ENCODE measurements around the gene WHAMM.
A peak's percentile ranks its signal among the peaks of the same experiment; 100 is the strongest.
"Not testable (repeated sequence)": the region's sequence is repeated elsewhere in the genome, so short reads cannot be mapped to it uniquely, and the experiment has no call there.

WHAMM gene

DNA sequence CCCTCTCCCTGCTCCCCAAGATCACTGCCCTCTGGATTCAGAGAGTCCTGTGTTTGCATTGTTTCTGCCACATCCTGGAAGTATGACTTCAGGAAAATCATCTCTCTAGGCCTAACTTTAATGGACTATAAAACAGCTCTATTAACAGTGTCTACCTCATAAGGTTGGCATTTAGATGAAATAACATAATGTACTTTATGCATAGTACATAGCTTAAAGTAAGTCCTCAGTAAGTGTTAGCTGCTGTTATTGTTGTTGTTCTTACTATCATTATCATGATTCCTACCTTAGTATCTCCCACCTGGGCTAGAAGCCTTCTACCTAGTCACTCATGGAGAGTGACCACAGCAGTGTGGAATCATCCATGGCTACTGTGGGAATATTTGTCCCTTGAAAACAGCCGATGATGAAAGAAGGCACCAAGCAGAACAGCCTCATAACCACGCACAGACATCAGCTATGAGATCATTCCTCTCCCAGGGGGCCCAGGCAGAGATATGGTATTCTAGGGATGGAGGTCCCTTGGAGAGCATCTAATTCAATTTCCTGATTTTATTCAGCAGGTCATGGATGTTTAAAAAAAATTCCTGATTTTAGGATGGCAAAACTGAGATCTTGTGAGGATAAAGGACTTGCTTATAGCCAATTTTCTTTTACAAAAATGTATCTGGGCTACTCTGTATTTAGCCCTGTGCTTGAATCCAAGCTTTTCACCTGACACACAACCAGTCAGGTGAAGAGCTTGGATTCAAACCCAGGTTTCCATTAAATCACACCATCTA lies 5.4 kb upstream of the WHAMM start:
- DNase-seq, result no peak

GRCh38 chr15:82804575-82804949 lies 4.9 kb upstream of the WHAMM start:
- DNase-seq, result no peak

DNA sequence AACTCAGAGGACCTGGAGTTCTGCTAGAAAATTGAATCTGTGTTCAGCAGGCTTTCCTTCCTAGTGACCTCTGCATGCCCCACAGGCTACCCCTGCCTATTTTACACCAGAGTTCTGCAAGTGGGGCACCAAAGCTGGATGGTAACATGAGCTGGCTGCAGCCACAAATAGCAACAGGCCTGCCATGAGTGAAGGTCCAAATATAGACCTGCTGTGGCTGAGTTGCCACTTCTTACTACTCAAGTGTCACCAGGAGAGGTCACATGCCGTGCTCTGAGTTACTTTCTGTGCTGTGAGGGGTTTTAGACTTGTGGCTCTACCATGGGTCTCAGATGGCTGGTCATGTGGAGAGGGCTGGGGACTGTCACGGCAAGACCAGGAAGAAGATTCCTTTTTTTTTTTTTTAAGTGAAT lies 3.4 kb upstream of the WHAMM start, which contains the start of gene FSD2:
Gene FSD2 (minus strand): TSS at position 76 of the 413 bp plus-strand sequence. CDS start 18,679 bp downstream, outside the sequence.
- DNase-seq, result peak in 1 of 2 donors; percentile 38

- DNase-seq, result no peak
These were observed 1.4 kb upstream of the WHAMM start for GRCh38 chr15:82807920-82808633.

- no peak for DNase-seq
These were observed 790 bp upstream of the WHAMM start for GRCh38 chr15:82808634-82809041.

DNA sequence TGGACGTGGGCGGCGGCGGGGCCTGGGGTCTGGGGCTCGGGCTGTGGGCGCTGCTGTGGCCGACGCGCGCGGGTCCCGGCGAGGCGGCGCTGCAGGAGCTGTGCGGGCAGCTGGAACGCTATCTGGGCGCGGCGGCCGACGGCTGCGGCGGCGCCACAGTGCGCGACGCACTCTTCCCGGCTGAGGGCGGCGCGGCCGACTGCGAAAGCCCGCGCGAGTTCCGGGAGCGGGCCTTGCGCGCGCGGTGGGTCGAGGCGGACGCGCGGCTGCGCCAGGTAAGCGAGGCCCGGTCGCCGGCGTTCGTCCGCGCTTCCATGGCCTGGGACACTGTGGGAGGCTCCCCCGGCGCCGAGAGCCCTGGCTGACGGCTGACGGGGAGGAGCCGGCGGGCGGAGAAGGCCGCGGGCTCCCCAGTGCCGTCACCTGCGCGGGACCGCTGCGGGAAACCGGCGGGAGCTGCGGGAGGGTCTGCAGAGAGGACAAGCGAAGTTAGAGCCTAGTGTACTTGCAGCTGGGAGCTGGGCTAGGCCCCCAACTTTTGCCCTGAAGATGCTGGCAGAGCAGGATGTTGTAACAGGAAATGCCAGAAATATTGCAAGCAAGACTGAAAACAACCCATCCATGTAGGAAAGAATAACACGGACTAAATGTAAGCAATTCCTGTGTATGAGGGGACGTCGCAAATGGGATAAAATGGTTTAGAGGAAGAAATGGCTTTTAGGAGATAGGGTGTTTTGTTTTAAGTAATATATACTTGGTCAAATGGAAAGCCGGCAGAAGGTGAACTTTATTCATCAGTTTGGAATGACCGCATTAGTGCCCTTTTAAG lies 847 bp downstream of the WHAMM start:
- DNase-seq, result peak; percentile 15 to 48

GRCh38 chr15:82810890-82811426 lies 1.5 kb downstream of the WHAMM start:
- peak; percentile 64 to 87 for DNase-seq

GRCh38 chr15:82812994-82813393 lies 3.6 kb downstream of the WHAMM start:
- DNase-seq, result peak in 1 of 2 donors; percentile 32

DNA sequence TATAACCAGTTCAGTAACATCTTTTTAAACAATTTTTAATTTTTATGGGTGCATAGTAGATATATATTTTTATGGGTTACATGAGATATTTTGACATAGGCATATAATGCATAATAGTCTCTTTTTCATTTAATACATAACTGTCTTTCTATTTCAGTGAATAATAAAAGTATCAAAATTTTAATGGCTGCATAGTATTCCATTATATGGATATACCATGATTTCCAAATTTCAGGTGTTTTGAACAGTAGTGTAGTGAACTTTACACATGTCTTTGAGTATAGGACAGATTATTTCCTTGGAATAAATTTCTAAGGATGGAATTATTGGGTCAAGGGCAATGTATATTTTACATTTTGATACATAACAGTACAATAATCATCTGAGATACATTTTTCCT lies 10.7 kb downstream of the WHAMM start:
- no peak for DNase-seq

GRCh38 chr15:82821396-82821795 lies 12.0 kb downstream of the WHAMM start:
- not testable (repeated sequence) for DNase-seq

DNA sequence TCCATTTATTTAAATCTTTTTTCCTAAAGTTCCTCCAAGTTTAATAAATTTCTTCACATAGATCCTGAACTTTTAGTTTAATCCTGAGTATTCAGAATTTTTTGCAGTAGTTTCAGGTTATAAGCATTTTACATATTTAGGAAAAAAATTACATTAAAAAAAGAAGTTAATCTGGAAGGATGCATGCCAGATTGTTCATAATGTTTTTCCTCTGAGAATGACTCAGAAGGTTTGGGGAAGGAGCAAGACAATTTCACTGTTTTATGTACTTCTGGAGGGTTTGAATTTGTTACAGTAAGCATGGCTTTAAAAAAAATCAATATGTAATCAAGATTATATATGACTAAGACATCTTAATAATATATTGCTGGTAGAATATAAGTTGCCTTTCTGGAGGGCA lies 12.4 kb downstream of the WHAMM start:
- not testable (repeated sequence) for DNase-seq

GRCh38 chr15:82823049-82823448 lies 13.6 kb downstream of the WHAMM start:
- no peak for DNase-seq

- no peak for DNase-seq
These were observed 18.6 kb downstream of the WHAMM start for GRCh38 chr15:82828075-82828474.

- DNase-seq, result no peak
These were observed 19.8 kb downstream of the WHAMM start for GRCh38 chr15:82829234-82829633.

- DNase-seq, result no peak
These were observed 21.2 kb downstream of the WHAMM start for GRCh38 chr15:82830427-82831173.

DNA sequence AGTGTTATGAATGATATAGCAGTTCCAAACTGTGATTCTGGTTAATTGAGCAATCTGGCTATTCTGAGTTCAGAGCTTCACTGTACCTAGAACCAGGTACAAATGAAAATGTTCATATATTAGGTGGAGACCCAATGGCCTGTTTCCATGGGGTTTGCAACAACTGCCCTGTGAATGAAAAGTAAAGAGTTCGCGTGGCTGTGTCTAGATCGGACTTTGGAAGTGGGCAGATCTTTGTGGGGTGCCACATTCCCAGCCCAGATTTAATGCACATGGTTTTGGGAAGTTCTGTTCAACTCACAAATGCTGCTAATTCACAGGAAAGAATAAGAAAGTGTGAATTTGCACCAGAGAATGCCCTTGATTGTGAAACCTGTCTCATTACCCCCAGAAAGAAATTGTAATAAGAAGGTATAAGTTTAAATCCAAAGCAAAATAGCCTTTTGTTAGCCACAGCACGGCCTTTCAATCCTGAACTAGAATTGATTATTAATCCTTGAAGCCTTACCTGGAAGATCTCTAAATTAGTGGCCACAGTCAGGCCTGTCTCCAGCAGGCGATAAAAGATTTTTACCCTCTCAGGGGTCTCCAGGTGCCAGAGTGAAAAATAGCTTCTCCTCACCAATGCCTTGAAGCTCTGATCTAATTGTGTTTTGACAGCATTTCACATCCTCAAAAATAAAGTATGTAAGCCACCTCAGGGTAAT lies 22.6 kb downstream of the WHAMM start:
- DNase-seq, result no peak

DNA sequence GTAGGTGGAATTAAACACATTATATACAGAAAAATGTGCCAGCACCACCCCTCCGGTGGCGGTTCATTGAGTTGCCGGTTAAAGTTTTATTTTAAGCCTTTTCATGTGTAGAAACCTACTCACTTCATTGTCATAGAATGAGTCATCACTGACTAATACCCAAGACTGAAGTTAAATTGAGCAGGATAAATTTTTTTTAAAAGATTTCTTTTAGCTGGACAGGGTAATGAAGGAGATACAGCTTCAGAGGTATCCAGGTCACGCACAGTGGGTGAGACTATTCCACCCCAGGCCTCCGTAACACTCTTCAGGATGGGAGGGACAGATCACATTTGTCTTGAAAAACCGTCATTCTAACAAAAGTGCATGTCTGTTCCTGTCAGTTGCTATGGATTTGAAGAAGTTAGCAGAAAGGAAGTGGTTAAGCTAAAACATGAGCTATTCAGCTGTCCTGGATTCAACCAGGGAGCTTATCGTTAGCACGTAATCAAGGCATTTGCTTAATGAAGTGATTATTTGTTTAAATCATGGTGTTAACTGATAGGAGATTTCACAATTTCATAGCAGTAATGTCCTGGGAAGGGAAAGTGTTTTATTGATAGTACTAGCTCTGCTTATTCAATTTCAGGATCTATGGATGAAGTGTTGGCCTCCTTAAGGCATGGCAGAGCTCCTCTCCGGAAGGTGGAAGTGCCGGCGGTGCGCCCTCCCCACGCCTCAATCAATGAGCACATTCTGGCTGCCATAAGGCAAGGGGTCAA lies 23.4 kb downstream of the WHAMM start:
- no peak for DNase-seq

- no peak for DNase-seq
These were observed 23.9 kb downstream of the WHAMM start for GRCh38 chr15:82833362-82833682.

DNA sequence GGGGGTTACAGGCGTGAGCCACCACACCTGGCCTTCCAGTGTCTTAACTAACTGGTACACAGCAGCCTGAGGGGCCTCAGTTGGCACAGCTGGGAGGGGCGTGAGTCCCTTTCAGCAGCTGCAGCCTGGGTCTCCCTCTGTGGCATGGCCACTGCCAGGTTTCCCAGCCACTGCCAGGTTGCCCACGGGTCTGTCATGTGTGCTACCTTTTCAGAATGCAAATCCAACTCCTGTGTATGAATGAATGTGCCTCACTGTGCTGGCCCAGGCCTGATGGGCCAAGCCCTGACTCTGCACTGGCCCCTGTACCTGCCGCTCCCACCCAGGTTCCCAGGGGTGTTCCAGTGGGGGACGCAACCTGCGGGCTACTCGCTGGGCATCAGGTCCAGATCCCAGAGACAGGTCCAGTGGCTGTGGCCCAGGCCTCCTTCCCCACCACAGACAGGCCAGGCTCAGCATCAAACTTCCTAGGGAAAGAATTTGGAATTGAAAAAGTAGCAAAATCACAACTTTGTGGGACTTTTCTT lies 26.0 kb downstream of the WHAMM start:
- DNase-seq, result no peak

DNA sequence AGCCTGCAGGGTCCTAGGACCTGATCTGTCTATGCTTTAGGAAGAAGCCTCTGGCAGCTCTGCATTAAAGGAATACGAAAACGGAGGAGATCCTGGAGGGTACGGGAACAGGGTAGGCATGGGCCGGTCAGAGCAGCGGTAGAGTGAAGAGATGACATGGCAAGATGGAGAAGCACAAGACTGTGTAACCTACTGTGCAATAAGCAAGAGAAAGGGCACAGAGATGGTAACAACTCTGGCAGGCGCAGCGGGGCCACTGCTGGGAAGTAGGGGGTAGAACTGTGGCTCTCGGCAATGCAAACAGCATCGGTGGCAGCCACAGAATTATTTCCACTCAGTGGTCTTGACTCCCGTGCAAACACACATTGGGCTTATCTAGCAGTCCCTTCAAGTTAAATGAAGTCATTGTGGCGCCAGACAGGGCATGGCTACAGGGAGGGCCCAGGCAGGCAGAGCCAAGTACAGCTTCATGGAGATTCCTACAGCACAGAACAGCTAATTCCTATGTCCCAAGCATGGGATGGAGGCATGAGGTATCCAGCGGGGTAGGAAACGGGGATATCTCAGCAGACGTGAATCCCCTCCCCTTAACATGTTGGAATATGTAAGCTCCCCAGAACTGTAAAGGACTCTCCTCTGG lies 28.8 kb downstream of the WHAMM start:
- DNase-seq, result no peak

Data from CD4-positive, alpha-beta T cell treated with Interferon alpha-2 for 1 hour (primary cell).